Activated CD8-positive, alpha-beta memory T cell treated with anti-CD3 and anti-CD28 coated beads for 48 hours (primary cell): ENCODE measurements around the gene UBAC2.
"Not testable (repeated sequence)": the region's sequence is repeated elsewhere in the genome, so short reads cannot be mapped to it uniquely, and the experiment has no call there.

Experiments
- DNase-seq, 3 experiments: peaks; one replicate each; pipeline ENCODE4 v3.0.0-alpha.2; 2020; ENCODE audit warnings: low read depth in 2 of 3, low spot score in 2 of 3

The UBAC2 gene

GRCh38 chr13:99231721-99232120 lies 31.1 kb downstream of the UBAC2 start:
- DNase-seq, result no peak

GRCh38 chr13:99237981-99238662 lies 37.5 kb downstream of the UBAC2 start:
- no peak for DNase-seq

- DNase-seq, result no peak
Observed at GRCh38 chr13:99246100-99246499, 45.4 kb downstream of the UBAC2 start.

- DNase-seq, result not testable (repeated sequence)
Observed at GRCh38 chr13:99249178-99249577, 48.5 kb downstream of the UBAC2 start.

GRCh38 chr13:99249606-99250005 lies 49.0 kb downstream of the UBAC2 start:
- DNase-seq, result not testable (repeated sequence)

- DNase-seq, result no peak
Observed at GRCh38 chr13:99250982-99251825, 50.5 kb downstream of the UBAC2 start.

- DNase-seq, result no peak
Observed at GRCh38 chr13:99251921-99252320, 51.3 kb downstream of the UBAC2 start.

- DNase-seq, result no peak
Observed at GRCh38 chr13:99254830-99255229, 54.2 kb downstream of the UBAC2 start.

- no peak for DNase-seq
Observed at GRCh38 chr13:99255271-99255670, 54.6 kb downstream of the UBAC2 start.

- DNase-seq, result no peak
Observed at GRCh38 chr13:99256283-99256682, 55.6 kb downstream of the UBAC2 start.

- DNase-seq, result no peak
Observed at GRCh38 chr13:99256709-99257108, 56.1 kb downstream of the UBAC2 start.

- DNase-seq, result no peak
Observed at GRCh38 chr13:99257291-99257690, 56.6 kb downstream of the UBAC2 start.

GRCh38 chr13:99258210-99258860 lies 57.7 kb downstream of the UBAC2 start, which contains the start of gene GPR18:
TSS of gene GPR18 (minus strand) at chr13:99258379. CDS start at chr13:99255872, 2,507 bp downstream.
- no peak for DNase-seq

GRCh38 chr13:99258946-99259345 lies 58.3 kb downstream of the UBAC2 start:
- no peak for DNase-seq

- no peak for DNase-seq
Observed at GRCh38 chr13:99260216-99260615, 59.6 kb downstream of the UBAC2 start.

- DNase-seq, result no peak
Observed at GRCh38 chr13:99261059-99261458, 60.4 kb downstream of the UBAC2 start.

- DNase-seq, result no peak
Observed at GRCh38 chr13:99263126-99263785, 62.6 kb downstream of the UBAC2 start.

GRCh38 chr13:99264051-99264450 lies 63.4 kb downstream of the UBAC2 start:
- no peak for DNase-seq

GRCh38 chr13:99265162-99265800 lies 64.6 kb downstream of the UBAC2 start:
- no peak for DNase-seq

GRCh38 chr13:99265821-99266426 lies 65.3 kb downstream of the UBAC2 start:
- DNase-seq, result no peak
